GM12878 (cell line): Measurements from ENCODE around the gene RNF166. TPM values are rescaled to one million over a fixed set of nuclear protein-coding genes. Genes with fewer than 3 reads are reported as not detected.

Experiments
- CEBPB ChIP-seq, 2 experiments: fragments of 150-350 bp in 1 of 2; IDR thresholded peaks; 2 replicates each; pipeline ENCODE4 v1.6.1; 2012 to 2014; ENCODE audit warnings: low read depth in 2 of 2, low read length in 2 of 2, borderline replicate concordance in 1 of 2, inconsistent platforms in 1 of 2
- ELK1 ChIP-seq: IDR thresholded peaks from 2 replicates; pipeline ENCODE4 v1.6.1; 2012; ENCODE audit warnings: low read depth, low read length, improper control_type of control experiment
- HDAC6 ChIP-seq: fragments of 200-600 bp; sonication (generic); IDR thresholded peaks from one replicate; pipeline ENCODE4 v1.8.0; 2017; ENCODE audit warnings: antibody characterized with exemption; ENCODE audit not compliant: unreplicated experiment
- IRF3 ChIP-seq: fragments of 450-650 bp; IDR thresholded peaks from 2 replicates; pipeline ENCODE4 v1.6.1; 2014; ENCODE audit warnings: mild to moderate bottlenecking
- KDM1A ChIP-seq: fragments of 200-600 bp; sonication (generic); IDR thresholded peaks from 2 replicates; pipeline ENCODE4 v1.6.1; 2016; ENCODE audit warnings: borderline replicate concordance
- MTA2 ChIP-seq: fragments of 450-650 bp; IDR thresholded peaks from 2 replicates; pipeline ENCODE4 v1.6.1; 2016; ENCODE audit warnings: low read depth, mild to moderate bottlenecking, moderate library complexity
- MYB ChIP-seq: fragments of 150-350 bp; IDR thresholded peaks from 2 replicates; pipeline ENCODE4 v1.6.1; 2014; ENCODE audit warnings: mild to moderate bottlenecking, low read depth, low read length, borderline replicate concordance
- NBN ChIP-seq: fragments of 450-650 bp; IDR thresholded peaks from 2 replicates; pipeline ENCODE4 v1.6.1; 2016
- PBX3 ChIP-seq: IDR thresholded peaks from 2 replicates; pipeline ENCODE4 v1.6.1; 2011; ENCODE audit warnings: mild to moderate bottlenecking, low read depth, low read length, moderate library complexity; ENCODE audit not compliant: insufficient replicate concordance
- PKNOX1 ChIP-seq: fragments of 450-650 bp; IDR thresholded peaks from 2 replicates; pipeline ENCODE4 v1.6.1; 2016; ENCODE audit warnings: mild to moderate bottlenecking
- POU2F2 ChIP-seq: IDR thresholded peaks from 3 replicates; pipeline ENCODE4 v1.6.1; 2011; ENCODE audit warnings: low read depth, mild to moderate bottlenecking, low read length, borderline replicate concordance
- RBBP5 ChIP-seq: fragments of 200-600 bp; sonication (generic); conservative IDR thresholded peaks from 2 replicates; pipeline ENCODE4 v1.6.1; 2016
- RELA ChIP-seq: fragments of 450-650 bp; IDR thresholded peaks from 2 replicates; pipeline ENCODE4 v1.8.0; 2014; ENCODE audit warnings: borderline replicate concordance; ENCODE audit not compliant: partially characterized antibody
- SIX5 ChIP-seq: IDR thresholded peaks from 2 replicates; pipeline ENCODE4 v1.6.1; 2011; ENCODE audit warnings: mild to moderate bottlenecking, low read depth, low read length, moderate library complexity; ENCODE audit not compliant: severe bottlenecking
- SMAD1 ChIP-seq: fragments of 450-650 bp; IDR thresholded peaks from 2 replicates; pipeline ENCODE4 v1.6.1; 2018; ENCODE audit warnings: mild to moderate bottlenecking, low read depth; ENCODE audit not compliant: partially characterized antibody
- SPI1 ChIP-seq: IDR thresholded peaks from 2 replicates; pipeline ENCODE4 v1.6.1; 2011; ENCODE audit warnings: low read depth, mild to moderate bottlenecking, low read length, moderate library complexity, borderline replicate concordance; ENCODE audit not compliant: insufficient read depth
- SUPT20H ChIP-seq: IDR thresholded peaks from 2 replicates; pipeline ENCODE4 v1.6.1; 2011; ENCODE audit warnings: low read depth, mild to moderate bottlenecking, low read length, moderate library complexity, borderline replicate concordance; ENCODE audit not compliant: control insufficient read depth
- SUZ12 ChIP-seq: fragments of 200-600 bp; sonication (generic); IDR thresholded peaks from one replicate; pipeline ENCODE4 v1.6.1; 2018; ENCODE audit warnings: antibody characterized with exemption, mild to moderate bottlenecking; ENCODE audit not compliant: unreplicated experiment
- TARDBP ChIP-seq: IDR thresholded peaks from 2 replicates; pipeline ENCODE4 v1.6.1; 2016; ENCODE audit warnings: borderline replicate concordance
- USF1 ChIP-seq: IDR thresholded peaks from 2 replicates; pipeline ENCODE4 v1.6.1; 2011; ENCODE audit warnings: borderline replicate concordance, low read depth, mild to moderate bottlenecking, moderate library complexity, mixed read lengths, low read length; ENCODE audit not compliant: insufficient read depth; ENCODE audit errors: extremely low read length
- ZBTB33 ChIP-seq: fragments of 450-650 bp; IDR thresholded peaks from 2 replicates; pipeline ENCODE4 v1.6.1; 2017; ENCODE audit warnings: mild to moderate bottlenecking
- ZNF207 ChIP-seq: fragments of 450-650 bp; IDR thresholded peaks from 2 replicates; pipeline ENCODE4 v1.6.1; 2014; ENCODE audit warnings: antibody characterized with exemption, mild to moderate bottlenecking, borderline replicate concordance
- polyA plus RNA-seq, 11 experiments: library from polyadenylated mRNA; depleted of rRNA in 4 of 11; unstranded in 6 of 11; stranded (reverse) in 5 of 11; fragments of >200 nt; fragmentation: Nextera tagmentation in 4 of 11; fragmentation: Illumina TruSeq in 1 of 11; extraction: Ambion mirVana in 4 of 11; extraction: Trizol in 1 of 11; gene quantifications; 1 replicate in 1 of 11; 2 replicates in 10 of 11; pipeline versions ENCODE4 v1.2.1 to v1.2.3, GENCODE V29; 2011 to 2016; ENCODE audit warnings: inconsistent platforms in 2 of 11, missing spikeins in 2 of 11, low read depth in 1 of 11
- total RNA-seq, 4 experiments: library from RNA; depleted of rRNA in 3 of 4; stranded (reverse); fragments of >200 nt in 3 of 4; fragmentation: Illumina TruSeq in 1 of 4; extraction: Trizol in 1 of 4; gene quantifications; 2 replicates each; pipeline versions ENCODE4 v1.2.1 to v1.2.3, GENCODE V29; 2013 to 2021

RNF166 gene
- total and polyA plus RNA-seq, 10 of the 15 experiments (the other 5 are each of a cell fraction or from before 2014, with no cell fraction given): 0.48 to 32.8 (median 12.1) TPM

- TF ChIP-seq SPI1: peak; percentile 24; the same call in 1 of the 2 replicates
- TF ChIP-seq SMAD1: no peak
- no peak for TF ChIP-seq SIX5
- TF ChIP-seq ZNF207: no peak
- TF ChIP-seq ELK1: no peak
- TF ChIP-seq KDM1A: no peak
- no peak; the same call in 2 of the 3 replicates for TF ChIP-seq POU2F2
- TF ChIP-seq ZBTB33: no peak
- TF ChIP-seq MTA2: 0 out of 2 replicates have a peak, but pooled peaks have one; percentile 12
- TF ChIP-seq HDAC6: no peak
- no peak for TF ChIP-seq CEBPB (IDR thresholded peaks at IDR 0.05; ENCODE audit: borderline replicate concordance in 1 of 2, low read depth in 2 of 2, low read length in 2 of 2)
- TF ChIP-seq PBX3: peak; percentile 3
- TF ChIP-seq TARDBP: no peak
- TF ChIP-seq PKNOX1: 0 out of 2 replicates have a peak, but pooled peaks have one; percentile 7
- TF ChIP-seq RELA: no peak
- TF ChIP-seq IRF3: no peak
- no peak for TF ChIP-seq SUZ12
- no peak for TF ChIP-seq RBBP5
- no peak for TF ChIP-seq SUPT20H
- TF ChIP-seq MYB: no peak
- no peak for TF ChIP-seq USF1
- TF ChIP-seq NBN: 0 out of 2 replicates have a peak, but pooled peaks have one; percentile 36
These were observed 2.5 kb downstream of the RNF166 start (continued) for GRCh38 chr16:88703486-88704309.
